Measurements from ENCODE around the gene CD151. TPM values are rescaled to one million over a fixed set of nuclear protein-coding genes. Genes with fewer than 3 reads are reported as not detected.

CD151 gene
- total RNA-seq, 1 experiment from 2014 or later: 482 TPM

- no peak overlapping the region for H3K4me3 Mint-ChIP-seq (ENCODE audit: low read depth, unreplicated experiment)
- no peaks in the 10 kb centered on the region for H3K4me1 Mint-ChIP-seq (ENCODE audit: low read depth, unreplicated experiment)
- TF ChIP-seq CTCF (IDR thresholded peaks at IDR 0.05; ENCODE audit: unreplicated experiment): no peak
- intact Hi-C loops (cut with micrococcal nuclease; ENCODE audit: unreplicated experiment): loop anchor here (10.0 kb wide), 1 partner anchor 202 kb away; no protein-coding TSS in a partner anchor
- CTCF ChIA-PET: no interaction called here
- no peak overlapping the region for H3K27ac Mint-ChIP-seq (ENCODE audit: unreplicated experiment)
- H3K36me3 Mint-ChIP-seq (ENCODE audit: insufficient read depth, unreplicated experiment): peaks cover 20% of the 10 kb centered on the region
- BruUV-seq (replicated peaks): no TSS peak
- no peaks in the 10 kb centered on the region for H3K9me3 Mint-ChIP-seq (ENCODE audit: low read depth, unreplicated experiment)
- no peak for DNase-seq
- no peaks in the 10 kb centered on the region for H3K27me3 Mint-ChIP-seq (ENCODE audit: unreplicated experiment)
Observed at GRCh38 chr11:852762-853161, 20.0 kb downstream of the CD151 start.

- DNase-seq: no peak
- no peak overlapping the region for H3K4me3 Mint-ChIP-seq (ENCODE audit: low read depth, unreplicated experiment)
- H3K4me1 Mint-ChIP-seq (ENCODE audit: low read depth, unreplicated experiment): no peaks in the 10 kb centered on the region
- intact Hi-C loops (cut with micrococcal nuclease; ENCODE audit: unreplicated experiment): loop anchor here (10.0 kb wide), 1 partner anchor 201 kb away; no protein-coding TSS in a partner anchor
- peaks cover 22% of the 10 kb centered on the region for H3K36me3 Mint-ChIP-seq (ENCODE audit: insufficient read depth, unreplicated experiment)
- CTCF ChIA-PET: no interaction called here
- BruUV-seq (replicated peaks): no TSS peak
- no peaks in the 10 kb centered on the region for H3K27me3 Mint-ChIP-seq (ENCODE audit: unreplicated experiment)
- TF ChIP-seq CTCF (IDR thresholded peaks at IDR 0.05; ENCODE audit: unreplicated experiment): no peak
- no peak overlapping the region for H3K27ac Mint-ChIP-seq (ENCODE audit: unreplicated experiment)
- H3K9me3 Mint-ChIP-seq (ENCODE audit: low read depth, unreplicated experiment): no peaks in the 10 kb centered on the region
Observed at GRCh38 chr11:853682-854448, 21.1 kb downstream of the CD151 start.

- BruUV-seq (replicated peaks): no TSS peak
- Mint-ChIP-seq H3K9me3 (ENCODE audit: low read depth, unreplicated experiment) (no peaks in the 10 kb centered on the region), H3K27me3 (ENCODE audit: unreplicated experiment) (no peaks in the 10 kb centered on the region), H3K4me3 (ENCODE audit: low read depth, unreplicated experiment) (no peak overlapping the region), H3K4me1 (ENCODE audit: low read depth, unreplicated experiment) (peaks cover 7% of the 10 kb centered on the region), H3K36me3 (ENCODE audit: insufficient read depth, unreplicated experiment) (peaks cover 31% of the 10 kb centered on the region), H3K27ac (ENCODE audit: unreplicated experiment) (no peak overlapping the region)
- intact Hi-C loops (cut with micrococcal nuclease; ENCODE audit: unreplicated experiment): loop anchor here (10.0 kb wide), 1 partner anchor 200 kb away; no protein-coding TSS in a partner anchor
- DNase-seq: no peak
- CTCF ChIA-PET: no interaction called here
- TF ChIP-seq CTCF (IDR thresholded peaks at IDR 0.05; ENCODE audit: unreplicated experiment): no peak
Observed at GRCh38 chr11:854601-855329, 22.0 kb downstream of the CD151 start.

GRCh38 chr11:855330-855674 is 22.6 kb downstream of the CD151 start:
- TF ChIP-seq CTCF (IDR thresholded peaks at IDR 0.05; ENCODE audit: unreplicated experiment): no peak
- CTCF ChIA-PET: no interaction called here
- BruUV-seq (replicated peaks): no TSS peak
- Mint-ChIP-seq H3K27me3 (ENCODE audit: unreplicated experiment) (no peaks in the 10 kb centered on the region), H3K4me3 (ENCODE audit: low read depth, unreplicated experiment) (no peak overlapping the region), H3K27ac (ENCODE audit: unreplicated experiment) (no peak overlapping the region), H3K9me3 (ENCODE audit: low read depth, unreplicated experiment) (no peaks in the 10 kb centered on the region), H3K4me1 (ENCODE audit: low read depth, unreplicated experiment) (peaks cover 9% of the 10 kb centered on the region), H3K36me3 (ENCODE audit: insufficient read depth, unreplicated experiment) (peaks cover 34% of the 10 kb centered on the region)
- no peak for DNase-seq
- intact Hi-C loops (cut with micrococcal nuclease; ENCODE audit: unreplicated experiment): loop anchor here (10.0 kb wide), 1 partner anchor 199 kb away; no protein-coding TSS in a partner anchor
